CD4-positive, alpha-beta T cell (primary cell): ENCODE data around the gene CACNA2D3. TPM values are rescaled to one million over a fixed set of nuclear protein-coding genes. Genes with fewer than 3 reads are reported as not detected.

ENCODE experiments used
- ATAC-seq: fragments of 200-7000 bp; cut with Tn5 transposase; one replicate; pipeline ENCODE4 v1.10.0; 2022; ENCODE audit warnings: mild to moderate bottlenecking; ENCODE audit not compliant: poor library complexity
- CTCF ChIA-PET: fragments of 350-600 bp; sonication (Branson Sonifier 250); formaldehyde crosslinking; loops from one replicate; lab custom pipeline; 2021; ENCODE audit warnings: antibody characterized with exemption, inconsistent platforms; lab: Charles Lee
- POLR2A ChIA-PET: fragments of 350-600 bp; sonication (Branson Sonifier 250); formaldehyde crosslinking; loops from one replicate; lab custom pipeline; 2021; ENCODE audit warnings: antibody characterized with exemption, inconsistent platforms; lab: Charles Lee
- DNase-seq, 14 experiments: peaks; one replicate each; pipeline ENCODE4 v3.0.0-alpha.2; 2013 to 2020; ENCODE audit warnings: mixed read lengths in 2 of 14
- H3K27ac ChIP-seq, 2 donors: one replicate each; pipeline versions ENCODE4 v1.5.1 to v1.7.0; 2013; ENCODE audit warnings: low read length in 2 of 2, low read depth in 1 of 2, mild to moderate bottlenecking in 1 of 2
- H3K27me3 ChIP-seq, 2 experiments: 1 replicate in 1 of 2; 2 replicates in 1 of 2; pipeline versions ENCODE4 v1.6.1 to v1.7.0; 2013; ENCODE audit warnings: low read length in 2 of 2, control low read depth in 1 of 2, mild to moderate bottlenecking in 1 of 2, moderate library complexity in 1 of 2; ENCODE audit not compliant: insufficient read depth in 2 of 2, control insufficient read depth in 1 of 2
- H3K36me3 ChIP-seq: one replicate; pipeline ENCODE4 v1.6.1; 2013; ENCODE audit warnings: low read length, control low read depth; ENCODE audit not compliant: insufficient read depth
- H3K4me1 ChIP-seq: one replicate; pipeline ENCODE4 v1.6.1; 2013; ENCODE audit warnings: low read length, control low read depth; ENCODE audit not compliant: insufficient read depth
- H3K4me3 ChIP-seq: one replicate; pipeline ENCODE4 v1.5.1; 2013; ENCODE audit warnings: mild to moderate bottlenecking, low read length, moderate library complexity
- H3K9me3 ChIP-seq, 2 experiments: 1 replicate in 1 of 2; 2 replicates in 1 of 2; pipeline versions ENCODE4 v1.6.1 to v1.7.0; 2013; ENCODE audit warnings: low read length in 2 of 2, mild to moderate bottlenecking in 2 of 2, control low read depth in 1 of 2, moderate library complexity in 1 of 2; ENCODE audit not compliant: control insufficient read depth in 1 of 2, insufficient read depth in 1 of 2
- H3K27ac Mint-ChIP-seq: one replicate; pipeline ENCODE4 v1.8.0; 2020; ENCODE audit warnings: mixed read lengths
- H3K27me3 Mint-ChIP-seq: one replicate; pipeline ENCODE4 v1.8.0; 2021; ENCODE audit warnings: mixed read lengths
- H3K36me3 Mint-ChIP-seq: one replicate; pipeline ENCODE4 v1.8.0; 2021; ENCODE audit warnings: low read depth, mixed read lengths
- H3K4me1 Mint-ChIP-seq: one replicate; pipeline ENCODE4 v1.8.0; 2021; ENCODE audit warnings: low read depth, mixed read lengths
- H3K4me3 Mint-ChIP-seq: one replicate; pipeline ENCODE4 v1.8.0; 2020; ENCODE audit warnings: mild to moderate bottlenecking, mixed read lengths
- H3K9me3 Mint-ChIP-seq: one replicate; pipeline ENCODE4 v1.8.0; 2020; ENCODE audit warnings: mixed read lengths
- intact Hi-C, 2 experiments: fragments of 100-400 bp; cut with DNase I in 1 of 2; cut with micrococcal nuclease in 1 of 2; formaldehyde crosslinking; loops; one replicate each; pipeline versions ENCODE4 v1.15.1 to v1.9.0; 2023 to 2025; cut with DNase I, micrococcal nuclease
- total RNA-seq, 174 experiments: library from RNA in 2 of 174; stranded (reverse) in 2 of 174; gene quantifications; one replicate each; pipeline ENCODE4 v1.2.3 and lab custom pipeline; 2021 to 2026
- TF ChIP-seq, protein P1 (sequence below): fragments of 200-600 bp; IDR thresholded peaks from one replicate; pipeline ENCODE4 v1.8.0; 2022; ENCODE audit warnings: antibody characterized with exemption, mild to moderate bottlenecking

The CACNA2D3 gene
- total RNA-seq, 2 experiments from 2014 or later: 0.08 TPM; not detected in 1

DNA sequence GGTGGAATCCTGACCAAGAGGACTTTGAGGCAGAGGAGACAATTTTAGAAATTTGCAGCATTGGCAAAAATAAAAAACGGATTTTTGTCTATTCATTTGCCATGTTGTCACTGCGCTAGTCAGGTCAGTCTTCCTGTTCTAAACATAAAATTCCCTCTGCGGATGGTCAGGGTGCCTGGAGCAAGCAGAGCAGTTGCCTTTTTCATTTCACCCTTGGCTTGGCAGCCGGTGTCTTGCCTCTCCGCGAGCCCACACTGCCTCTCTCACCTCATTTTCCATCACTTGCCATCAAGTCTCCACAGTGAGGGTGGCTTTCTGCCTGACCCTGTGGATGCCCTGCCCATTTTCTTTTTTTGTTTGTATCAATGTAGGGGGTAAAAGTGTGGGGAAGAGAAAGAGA, 409.4 kb downstream of the CACNA2D3 start:
- Histone ChIP-seq H3K27me3 (peaks cover 0 to 2% of the 10 kb centered on the region in 2 experiments), H3K4me1 (no peaks in the 10 kb centered on the region), H3K4me3 (no peak overlapping the region), H3K36me3 (no peaks in the 10 kb centered on the region), H3K9me3 (peaks cover 4 to 14% of the 10 kb centered on the region in 2 experiments), H3K27ac (no peak overlapping the region)
- ATAC-seq (no peak), DNase-seq (no peak)
- Mint-ChIP-seq H3K4me3 (no peak overlapping the region), H3K4me1 (no peaks in the 10 kb centered on the region), H3K9me3 (no peaks in the 10 kb centered on the region), H3K36me3 (no peaks in the 10 kb centered on the region), H3K27ac (no peak overlapping the region), H3K27me3 (no peaks in the 10 kb centered on the region)
- TF ChIP-seq, protein P1, sequence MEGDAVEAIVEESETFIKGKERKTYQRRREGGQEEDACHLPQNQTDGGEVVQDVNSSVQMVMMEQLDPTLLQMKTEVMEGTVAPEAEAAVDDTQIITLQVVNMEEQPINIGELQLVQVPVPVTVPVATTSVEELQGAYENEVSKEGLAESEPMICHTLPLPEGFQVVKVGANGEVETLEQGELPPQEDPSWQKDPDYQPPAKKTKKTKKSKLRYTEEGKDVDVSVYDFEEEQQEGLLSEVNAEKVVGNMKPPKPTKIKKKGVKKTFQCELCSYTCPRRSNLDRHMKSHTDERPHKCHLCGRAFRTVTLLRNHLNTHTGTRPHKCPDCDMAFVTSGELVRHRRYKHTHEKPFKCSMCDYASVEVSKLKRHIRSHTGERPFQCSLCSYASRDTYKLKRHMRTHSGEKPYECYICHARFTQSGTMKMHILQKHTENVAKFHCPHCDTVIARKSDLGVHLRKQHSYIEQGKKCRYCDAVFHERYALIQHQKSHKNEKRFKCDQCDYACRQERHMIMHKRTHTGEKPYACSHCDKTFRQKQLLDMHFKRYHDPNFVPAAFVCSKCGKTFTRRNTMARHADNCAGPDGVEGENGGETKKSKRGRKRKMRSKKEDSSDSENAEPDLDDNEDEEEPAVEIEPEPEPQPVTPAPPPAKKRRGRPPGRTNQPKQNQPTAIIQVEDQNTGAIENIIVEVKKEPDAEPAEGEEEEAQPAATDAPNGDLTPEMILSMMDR: no peak
- ChIA-PET POLR2A (no interaction called here), CTCF (no interaction called here)
- intact Hi-C loops: no loop called here

DNA sequence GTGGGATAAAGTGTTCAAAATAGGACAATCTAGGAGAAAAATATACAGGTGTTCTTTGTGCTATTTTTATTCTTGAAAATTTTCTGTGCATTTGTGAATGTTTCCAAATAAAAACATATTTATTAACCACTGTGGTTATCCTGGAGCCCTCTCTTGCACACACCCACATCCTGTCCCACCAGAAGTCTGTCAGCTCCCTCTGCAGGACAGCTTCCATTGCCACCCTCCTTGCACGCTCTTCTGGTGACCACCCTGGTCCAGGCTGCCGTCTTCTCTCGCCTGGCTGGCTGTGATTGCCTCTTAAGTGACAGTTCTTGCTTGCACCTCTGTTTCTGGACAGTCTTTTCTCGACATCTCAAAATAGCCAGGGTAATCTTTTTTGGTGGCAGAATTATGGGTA, 411.5 kb downstream of the CACNA2D3 start:
- H3K36me3 Mint-ChIP-seq: no peaks in the 10 kb centered on the region
- no peaks in the 10 kb centered on the region for H3K4me1 Mint-ChIP-seq
- no peak for DNase-seq
- ATAC-seq: no peak
- Histone ChIP-seq H3K9me3 (peaks cover 0 to 14% of the 10 kb centered on the region in 2 experiments), H3K27me3 (peaks cover 0 to 2% of the 10 kb centered on the region in 2 experiments), H3K36me3 (no peaks in the 10 kb centered on the region), H3K27ac (no peak overlapping the region), H3K4me3 (no peak overlapping the region), H3K4me1 (no peaks in the 10 kb centered on the region)
- no peak overlapping the region for H3K27ac Mint-ChIP-seq
- no peak overlapping the region for H3K4me3 Mint-ChIP-seq
- no peaks in the 10 kb centered on the region for H3K27me3 Mint-ChIP-seq
- CTCF ChIA-PET: no interaction called here
- TF ChIP-seq, protein P1: no peak
- no peaks in the 10 kb centered on the region for H3K9me3 Mint-ChIP-seq
- POLR2A ChIA-PET: no interaction called here
- intact Hi-C loops: no loop called here

DNA sequence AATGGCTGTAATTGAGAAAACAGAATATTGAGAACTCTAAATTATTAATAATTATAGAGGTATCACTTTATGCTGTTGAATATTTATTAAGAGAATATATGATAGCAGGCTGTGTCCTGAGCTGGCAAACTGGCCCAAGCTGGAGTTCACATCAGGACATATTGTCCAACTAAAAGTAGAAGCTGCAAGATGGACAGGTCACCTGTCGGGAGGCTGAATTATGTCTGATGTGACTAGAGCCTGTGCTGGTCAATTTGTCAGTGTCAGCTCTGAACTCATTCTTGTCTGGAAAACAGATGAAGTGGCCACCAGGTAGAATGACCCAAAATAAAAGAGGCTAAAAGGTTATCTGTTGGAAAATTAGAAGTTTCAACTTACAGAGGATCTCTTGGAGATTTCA, 413.3 kb downstream of the CACNA2D3 start:
- Mint-ChIP-seq H3K36me3 (no peaks in the 10 kb centered on the region), H3K27me3 (no peaks in the 10 kb centered on the region), H3K27ac (no peak overlapping the region), H3K4me3 (no peak overlapping the region), H3K4me1 (no peaks in the 10 kb centered on the region), H3K9me3 (no peaks in the 10 kb centered on the region)
- Histone ChIP-seq H3K36me3 (no peaks in the 10 kb centered on the region), H3K27me3 (peaks cover 0 to 2% of the 10 kb centered on the region in 2 experiments), H3K4me1 (no peaks in the 10 kb centered on the region), H3K4me3 (no peak overlapping the region), H3K27ac (no peak overlapping the region), H3K9me3 (peaks cover 0 to 7% of the 10 kb centered on the region in 2 experiments)
- no peak for DNase-seq
- TF ChIP-seq, protein P1: no peak
- no peak for ATAC-seq
- CTCF ChIA-PET: no interaction called here
- intact Hi-C loops: no loop called here
- POLR2A ChIA-PET: no interaction called here
